ENCODE results near the gene AIP.

- TF ChIP-seq CTCF (IDR thresholded peaks at IDR 0.05) (no peak), POLR2AphosphoS5 (IDR thresholded peaks at IDR 0.05; ENCODE audit: low read depth, low read length) (no peak), SIN3A (IDR thresholded peaks at IDR 0.05; ENCODE audit: borderline replicate concordance, insufficient read depth, low read depth, low read length) (no peak)
Observed at GRCh38 chr11:67457453-67457852, 25.4 kb upstream of the AIP start.

Measured in Panc1 (cell line).